GM20431 (cell line): ENCODE data around the gene CEP164.

ENCODE experiments used
- in situ Hi-C: fragments of 300-500 bp; cut with MseI, MboI; formaldehyde crosslinking; loops from one replicate; pipeline ENCODE4 v1.15.0; 2020; ENCODE audit warnings: low sequenced_read_pairs; ENCODE audit not compliant: unreplicated experiment

Gene CEP164

DNA sequence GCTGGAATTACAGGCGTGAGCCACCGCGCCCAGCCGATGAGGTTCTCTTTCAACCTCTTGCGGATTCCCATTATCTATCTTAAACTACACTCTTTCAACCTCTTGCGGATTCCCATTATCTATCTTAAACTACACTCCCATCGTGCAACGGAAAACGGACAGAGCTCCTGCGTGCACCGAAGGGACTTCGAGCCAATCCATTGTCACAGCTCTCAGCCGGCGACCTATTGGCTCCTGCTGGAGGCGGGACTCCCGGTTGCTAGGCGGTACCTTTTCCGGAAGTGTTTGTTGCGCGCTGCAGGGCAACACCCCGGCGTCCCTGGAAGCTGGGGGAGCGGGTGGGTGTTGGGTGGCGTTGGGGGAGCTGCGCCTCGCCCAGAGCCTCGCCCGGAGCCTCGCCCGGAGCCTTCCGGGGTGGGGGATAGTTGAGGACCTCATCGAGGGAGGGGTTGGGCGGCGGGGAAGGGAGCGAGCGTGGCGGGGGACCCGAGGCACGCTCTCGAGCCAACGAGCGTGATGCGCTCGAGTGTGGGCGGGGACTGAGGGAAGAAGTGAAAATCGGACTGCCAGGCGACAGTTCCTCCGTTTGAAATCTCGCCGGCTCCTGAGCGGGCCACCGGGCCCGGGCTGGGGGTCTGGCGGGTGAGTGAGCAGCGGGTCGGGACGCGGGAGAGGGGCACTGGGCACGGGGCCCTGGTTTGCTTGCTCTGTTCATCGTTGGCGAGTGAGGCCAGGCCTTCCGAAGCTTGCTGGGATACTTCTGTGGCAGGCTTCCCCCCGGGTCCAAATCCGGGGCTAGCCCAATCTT lies at the start of gene CEP164:
CEP164 (plus strand) TSS at position 288 of the 808 bp plus-strand sequence. CDS start 10,733 bp downstream, outside the sequence.
- in situ Hi-C loops: no loop called here

DNA sequence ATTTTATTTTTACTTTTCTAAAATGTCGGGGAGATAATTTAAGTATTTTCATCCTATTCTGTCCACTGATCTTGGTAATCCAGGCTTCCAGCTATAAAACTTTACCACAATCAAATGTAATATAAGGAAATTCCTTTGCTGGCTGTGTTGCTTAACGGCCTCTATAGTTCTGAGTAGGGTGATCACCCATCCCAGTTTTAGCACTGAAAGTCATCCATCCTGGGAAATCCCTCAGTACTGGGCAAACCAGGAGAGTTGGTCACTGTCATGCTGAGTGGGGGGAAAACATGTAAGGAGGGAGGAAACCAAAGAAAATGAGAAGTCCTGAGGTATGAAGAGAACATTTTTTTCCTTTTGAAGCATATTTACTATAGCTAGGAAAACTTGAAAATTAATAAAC lies 49.3 kb upstream of the CEP164 start:
- in situ Hi-C loops: no loop called here

DNA sequence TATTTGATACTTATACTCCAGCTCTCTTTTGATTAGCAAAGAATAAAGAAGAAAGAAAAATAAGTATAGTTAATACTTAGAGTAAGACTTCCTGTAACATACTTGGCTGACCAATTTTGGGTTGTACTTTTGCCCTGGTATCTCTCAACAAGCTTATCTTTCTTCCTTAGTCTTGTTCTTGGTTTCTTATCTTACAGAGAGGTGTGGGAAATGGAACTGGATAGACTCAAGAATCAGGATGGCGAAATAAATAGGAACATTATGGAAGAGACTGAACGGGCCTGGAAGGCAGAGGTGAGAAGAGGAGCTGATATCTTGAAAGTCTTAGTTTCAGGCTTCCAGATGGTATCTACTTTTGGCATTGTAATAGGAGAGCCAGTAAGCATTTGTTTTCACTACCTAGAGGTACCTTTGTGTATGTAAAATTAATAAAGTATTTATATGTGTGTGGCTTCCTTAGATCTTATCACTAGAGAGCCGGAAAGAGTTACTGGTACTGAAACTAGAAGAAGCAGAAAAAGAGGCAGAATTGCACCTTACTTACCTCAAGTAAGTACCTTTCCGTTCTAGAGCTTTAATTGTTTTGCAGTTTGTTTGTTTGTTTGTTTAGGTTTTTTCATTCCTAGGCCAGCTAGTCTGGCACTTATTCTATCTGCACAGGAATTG lies 47.8 kb upstream of the CEP164 start:
- in situ Hi-C loops: no loop called here

DNA sequence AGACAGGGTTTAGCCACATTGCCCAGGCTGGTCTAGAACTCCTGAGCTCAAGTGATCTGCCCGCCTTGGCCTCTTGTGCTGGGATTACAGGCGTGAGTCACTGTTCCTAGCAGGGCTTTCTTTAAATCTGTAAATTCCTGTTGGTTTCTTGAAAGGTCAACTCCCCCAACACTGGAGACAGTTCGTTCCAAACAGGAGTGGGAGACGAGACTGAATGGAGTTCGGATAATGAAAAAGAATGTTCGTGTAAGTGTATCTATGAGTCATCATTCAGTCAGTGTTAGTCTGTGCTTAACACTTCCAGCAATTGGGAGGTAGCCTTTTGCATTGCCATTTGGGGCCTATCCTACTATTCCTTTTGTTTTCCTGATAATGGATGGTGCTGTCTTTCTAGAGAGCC lies 46.5 kb upstream of the CEP164 start:
- in situ Hi-C loops: no loop called here

DNA sequence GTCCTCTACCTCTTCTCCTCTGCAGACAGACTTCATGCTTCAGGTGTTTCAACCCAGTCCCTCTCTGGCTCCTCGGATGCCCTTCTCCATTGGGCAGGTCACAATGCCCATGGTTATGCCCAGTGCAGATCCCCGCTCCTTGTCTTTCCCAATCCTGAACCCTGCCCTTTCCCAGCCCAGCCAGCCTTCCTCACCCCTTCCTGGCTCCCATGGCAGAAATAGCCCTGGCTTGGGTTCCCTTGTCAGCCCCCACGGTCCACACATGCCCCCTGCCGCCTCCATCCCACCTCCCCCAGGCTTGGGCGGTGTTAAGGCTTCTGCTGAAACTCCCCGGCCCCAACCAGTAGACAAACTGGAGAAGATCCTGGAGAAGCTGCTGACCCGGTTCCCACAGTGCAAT lies 45.8 kb upstream of the CEP164 start:
- in situ Hi-C loops: no loop called here

DNA sequence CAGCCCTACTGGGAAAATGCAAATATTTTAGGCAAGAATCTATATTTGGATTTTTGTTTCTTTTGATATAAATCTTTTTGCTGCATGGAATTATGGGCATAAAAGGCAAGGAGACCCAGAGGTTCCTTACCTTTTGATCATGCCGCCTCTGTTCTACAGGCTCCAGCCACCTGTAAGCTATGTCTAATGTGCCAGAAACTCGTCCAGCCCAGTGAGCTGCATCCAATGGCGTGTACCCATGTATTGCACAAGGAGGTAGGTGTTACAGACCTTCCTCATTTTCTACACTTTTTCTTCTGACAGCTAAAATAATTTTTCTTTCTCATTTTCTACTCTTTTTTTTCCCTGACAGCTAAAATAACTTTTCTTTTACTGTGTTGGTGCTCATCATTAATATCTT lies 44.7 kb upstream of the CEP164 start:
- in situ Hi-C loops: no loop called here

DNA sequence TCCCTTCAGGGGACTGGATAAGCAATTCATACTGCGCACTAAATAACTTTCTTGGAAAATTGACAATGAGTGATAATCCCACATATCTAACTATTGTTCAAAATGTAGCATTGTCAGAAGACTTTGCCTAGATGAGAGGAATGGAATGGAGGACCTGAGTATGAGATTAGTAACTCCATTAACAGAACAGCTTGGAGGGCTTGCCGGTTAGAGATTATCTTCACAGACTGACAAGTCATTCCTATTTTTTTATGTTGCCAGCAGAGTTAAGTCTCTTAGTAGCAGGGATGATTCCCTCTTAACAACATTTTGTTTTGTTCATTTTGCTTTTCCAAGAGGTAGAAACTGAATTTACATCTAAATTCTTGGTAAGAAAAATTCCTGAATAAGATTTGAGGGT lies 43.6 kb upstream of the CEP164 start:
- in situ Hi-C loops: no loop called here

DNA sequence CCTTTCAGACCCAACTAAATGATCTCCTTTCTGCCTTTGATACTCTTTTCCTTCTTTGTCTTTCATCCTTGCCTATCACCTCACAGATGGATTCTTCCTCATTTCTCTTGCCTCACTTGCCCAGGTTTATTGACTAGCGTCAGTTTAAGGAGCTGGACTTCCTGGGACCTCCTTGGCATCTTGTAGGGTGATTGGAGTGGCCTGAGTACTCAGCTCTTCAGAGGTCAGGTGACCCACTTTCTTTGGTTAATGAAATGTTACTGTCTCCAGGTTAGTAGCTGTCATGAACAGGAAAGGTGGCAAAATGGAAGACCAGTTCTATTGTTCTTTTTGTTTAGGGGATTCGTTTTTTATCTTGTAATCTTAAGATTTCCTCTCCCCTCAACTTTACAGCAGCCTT lies 41.1 kb upstream of the CEP164 start:
- in situ Hi-C loops: no loop called here

DNA sequence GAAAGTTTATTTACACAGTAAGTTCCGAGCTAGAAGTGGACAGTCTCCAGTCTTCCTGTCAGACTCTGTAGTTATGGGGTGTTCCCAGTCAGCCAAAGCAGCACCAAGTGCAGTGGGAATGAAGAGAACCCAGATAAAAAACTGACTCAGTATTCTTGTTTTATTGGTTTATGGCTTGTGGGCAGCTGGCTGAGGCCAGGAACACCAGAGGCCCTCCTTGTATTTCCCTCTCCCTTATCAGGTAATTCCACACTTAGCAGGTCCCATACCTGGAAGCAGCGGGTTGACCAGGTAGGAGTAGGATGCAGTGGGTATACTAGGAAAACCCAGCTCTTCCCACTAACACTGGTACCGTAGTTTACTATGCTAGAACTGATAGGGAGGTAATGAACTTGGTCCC lies 40.0 kb upstream of the CEP164 start:
- in situ Hi-C loops: no loop called here

DNA sequence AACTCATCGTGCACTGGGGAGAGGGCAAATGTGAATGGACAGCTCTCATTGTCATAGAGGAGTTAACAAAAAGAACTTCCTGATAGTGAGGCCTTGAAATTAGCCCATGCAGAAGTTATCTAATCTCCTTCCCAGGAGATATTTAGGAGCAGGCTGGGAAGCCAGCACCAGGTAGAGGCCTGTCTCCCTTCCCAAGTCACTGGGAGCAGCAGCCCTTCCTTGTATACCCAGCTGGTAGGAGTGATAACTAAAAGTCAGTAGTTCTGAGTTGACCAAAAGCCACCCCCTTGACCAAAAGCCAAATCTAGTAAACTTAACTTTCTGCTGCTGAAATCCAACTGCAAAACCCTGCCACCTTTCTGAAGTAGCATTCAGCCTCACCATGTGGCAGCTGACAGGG lies 37.9 kb upstream of the CEP164 start:
- in situ Hi-C loops: no loop called here

DNA sequence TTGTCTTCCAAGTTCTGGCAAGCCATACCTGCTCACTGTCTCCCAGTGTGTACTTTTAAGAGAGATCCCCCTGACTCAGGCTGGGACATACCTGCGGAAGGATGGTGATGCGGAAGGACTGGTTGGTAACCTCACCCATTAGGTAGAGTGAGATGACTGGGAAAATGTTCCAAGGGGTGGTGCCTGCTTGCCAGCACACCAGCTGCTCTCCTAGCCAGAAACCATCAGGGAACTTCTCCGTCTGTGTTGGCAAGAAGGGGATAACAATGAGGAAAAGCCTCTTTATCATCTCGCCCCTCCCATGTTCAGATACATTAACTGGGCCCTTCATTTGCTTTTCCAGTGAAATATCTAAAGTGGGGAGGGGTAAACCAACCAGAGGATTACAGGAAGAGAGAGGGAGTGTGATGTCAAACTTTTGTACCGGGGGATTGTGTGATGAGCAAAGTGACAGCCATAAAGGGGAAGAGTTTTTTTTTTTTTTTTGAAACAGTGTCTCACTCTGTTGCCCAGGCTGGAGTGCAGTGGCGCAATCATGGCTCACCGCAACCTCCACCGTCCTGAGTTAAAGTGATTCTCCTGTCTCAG lies 36.8 kb upstream of the CEP164 start, which contains the start of gene BACE1-AS:
BACE1-AS (plus strand) TSS at position 538 of the 588 bp plus-strand sequence.
- in situ Hi-C loops: no loop called here

DNA sequence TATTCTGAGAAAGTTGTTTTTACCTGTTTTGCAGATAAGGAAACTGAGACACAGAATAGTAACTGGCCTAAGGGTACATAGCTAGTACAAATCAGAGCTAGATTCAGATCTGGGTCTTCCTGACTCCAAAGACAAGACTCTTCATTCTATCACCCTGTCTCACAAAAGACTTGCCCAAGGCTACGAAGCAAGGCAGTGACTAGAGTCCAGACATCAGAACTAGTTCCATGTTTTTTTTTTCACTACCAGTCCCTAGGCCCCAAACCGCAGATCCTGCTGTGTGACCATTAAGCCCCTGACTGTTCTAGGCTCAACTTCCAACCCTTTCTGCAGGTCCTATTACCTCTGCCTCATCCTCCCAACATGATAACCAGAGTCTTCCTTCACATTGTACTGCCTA lies 35.0 kb upstream of the CEP164 start:
- in situ Hi-C loops: no loop called here

DNA sequence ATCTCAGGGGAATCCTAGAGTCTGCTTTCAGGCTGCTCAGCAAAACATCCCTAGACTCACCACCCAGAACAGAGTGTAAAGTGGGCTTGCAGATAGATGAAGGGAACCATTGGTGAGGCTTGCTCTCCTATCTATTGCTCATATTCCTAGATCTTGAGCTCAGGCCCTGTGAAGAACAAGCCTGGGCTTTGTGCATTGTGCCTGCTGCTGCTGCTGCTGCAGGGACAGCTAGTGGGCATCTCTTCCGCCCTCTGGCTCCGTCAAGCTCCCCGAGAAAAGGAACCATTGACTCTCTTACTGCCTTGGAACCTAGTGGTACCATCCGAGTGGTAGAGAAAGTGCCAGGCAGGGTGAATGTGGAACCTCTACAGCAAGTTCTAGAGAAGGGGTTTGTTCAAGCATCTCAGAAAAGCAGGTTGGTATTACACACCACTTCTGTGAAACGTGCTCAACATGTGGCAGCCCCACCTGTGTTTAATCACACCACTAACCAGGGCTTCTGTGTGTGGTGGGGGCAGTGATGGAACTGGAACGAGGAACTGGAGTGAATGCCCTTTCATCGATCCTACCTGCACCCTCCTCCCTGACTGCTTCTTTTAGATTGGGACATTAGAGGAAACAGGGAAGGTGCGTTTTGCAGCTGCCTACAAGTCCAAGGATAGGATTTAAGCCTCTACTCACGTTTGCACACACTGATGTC lies 32.1 kb upstream of the CEP164 start:
- in situ Hi-C loops: no loop called here

DNA sequence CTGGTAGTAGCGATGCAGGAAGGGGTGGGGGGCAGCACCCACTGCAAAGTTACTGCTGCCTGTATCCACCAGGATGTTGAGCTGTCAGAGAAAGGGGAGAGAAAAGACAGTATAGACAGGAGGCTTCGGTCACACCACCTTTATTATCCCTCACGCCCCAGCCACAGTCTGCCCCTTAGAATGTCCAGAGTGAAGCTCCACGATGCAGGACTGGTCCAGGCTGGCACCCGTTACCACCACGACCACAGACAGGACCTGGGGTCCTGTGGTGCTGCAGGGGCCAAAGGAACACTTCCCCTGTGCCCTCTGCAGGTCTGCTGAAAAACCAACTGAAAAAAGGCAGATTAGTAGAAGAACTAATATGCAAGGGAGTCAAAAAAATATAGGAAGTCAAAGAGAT lies 30.8 kb upstream of the CEP164 start:
- in situ Hi-C loops: no loop called here

DNA sequence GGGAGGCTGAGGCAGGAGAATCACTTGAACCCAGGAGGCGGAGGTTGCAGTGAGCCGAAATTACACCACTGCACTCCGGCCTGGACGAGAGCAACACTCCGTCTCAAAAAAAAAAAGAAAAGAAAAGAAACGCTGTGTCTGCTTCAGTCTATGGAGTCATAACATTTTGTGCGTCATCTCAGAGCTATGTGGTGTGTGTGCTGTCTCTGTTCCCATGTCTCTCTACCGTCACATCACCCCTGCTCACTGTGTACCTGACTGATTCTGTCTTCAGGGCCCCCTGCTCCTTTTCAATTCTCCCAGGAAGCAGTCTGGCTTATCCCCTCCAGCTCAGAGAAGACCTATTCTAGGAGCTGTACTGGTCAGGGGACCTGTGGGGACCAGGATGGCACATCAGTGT lies 29.5 kb upstream of the CEP164 start:
- in situ Hi-C loops: no loop called here

DNA sequence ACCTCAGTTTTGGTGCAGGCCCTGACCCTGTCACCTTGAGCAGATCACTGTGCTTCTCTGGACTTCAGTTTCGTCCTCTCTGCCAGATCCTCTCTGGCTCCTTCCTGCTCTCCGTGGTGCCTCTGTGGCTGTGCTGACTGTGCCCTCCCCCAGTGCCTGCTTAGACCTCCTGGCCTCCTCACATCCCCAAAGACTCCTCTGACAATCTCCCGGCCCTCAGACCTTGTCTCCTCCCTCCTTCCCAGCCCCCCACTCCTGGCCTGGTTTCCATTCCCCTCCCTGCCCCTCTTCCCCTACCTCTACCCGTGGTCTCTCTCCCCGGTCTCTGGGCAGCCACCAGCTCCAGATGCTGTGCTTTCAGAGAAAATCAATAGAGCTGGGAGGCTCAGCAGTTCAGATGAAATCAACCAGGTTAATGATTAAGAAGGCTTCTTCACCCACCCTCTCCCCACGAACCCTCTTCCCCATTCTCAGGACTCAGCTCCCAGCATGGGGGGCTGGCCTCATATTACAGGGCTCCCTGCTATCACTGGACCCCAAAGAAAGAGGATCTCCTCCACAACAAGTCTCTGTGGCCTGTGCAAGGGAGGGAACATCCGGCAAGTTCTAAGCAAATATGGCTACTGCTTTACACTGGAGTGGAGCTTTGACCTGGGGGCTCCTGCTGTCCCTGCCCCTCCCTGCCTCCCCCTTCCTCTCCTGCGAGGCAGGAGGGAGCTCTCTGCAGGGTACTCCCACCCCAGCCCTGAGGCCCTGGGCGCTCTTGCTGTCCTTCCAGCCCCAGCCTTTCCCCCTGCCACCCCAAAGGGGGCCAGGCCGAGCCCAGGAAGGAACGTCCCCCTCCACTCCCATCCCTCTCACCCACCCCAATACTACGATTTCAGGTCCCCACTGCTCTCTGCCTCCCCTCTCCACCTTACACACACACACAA lies 28.0 kb upstream of the CEP164 start:
- in situ Hi-C loops: no loop called here

DNA sequence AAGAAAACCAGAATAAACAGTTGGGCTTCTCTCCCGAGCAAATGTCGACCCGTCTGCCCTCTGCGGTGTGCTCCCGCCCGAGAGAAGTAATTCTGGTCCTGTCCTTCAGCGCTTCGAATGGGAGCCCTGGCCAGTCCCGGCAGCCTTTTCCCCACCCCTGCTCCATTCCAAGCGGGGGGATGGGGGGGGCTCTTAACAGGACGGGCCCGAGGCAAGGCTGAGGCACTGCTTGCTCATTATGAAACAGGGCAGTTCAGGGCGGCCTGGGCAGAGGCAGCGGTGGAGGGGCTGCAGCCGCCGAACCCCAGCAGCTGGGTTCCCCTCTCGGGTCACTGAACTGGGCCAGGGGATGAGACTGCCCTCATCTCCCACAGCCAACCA lies 27.4 kb upstream of the CEP164 start:
- in situ Hi-C loops: no loop called here

DNA sequence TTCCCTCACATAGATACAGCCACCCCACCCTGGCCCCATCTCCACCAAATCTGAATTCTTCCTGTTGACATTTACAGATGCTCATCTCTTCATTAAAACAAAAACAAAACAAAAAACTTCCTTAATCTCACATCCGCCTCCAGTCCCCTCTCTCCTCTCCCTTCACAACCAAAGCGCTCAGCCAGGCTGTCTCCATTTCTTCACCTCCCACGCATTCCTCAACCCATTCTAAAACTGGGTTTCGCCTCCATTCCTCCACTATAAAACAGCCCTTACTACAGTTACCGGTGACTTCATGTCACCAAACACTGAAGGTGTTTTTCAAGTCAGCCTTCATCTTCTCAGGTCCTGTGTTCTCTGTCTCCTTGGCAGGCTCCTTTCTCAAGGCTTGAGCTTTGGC lies 26.9 kb upstream of the CEP164 start:
- in situ Hi-C loops: no loop called here

DNA sequence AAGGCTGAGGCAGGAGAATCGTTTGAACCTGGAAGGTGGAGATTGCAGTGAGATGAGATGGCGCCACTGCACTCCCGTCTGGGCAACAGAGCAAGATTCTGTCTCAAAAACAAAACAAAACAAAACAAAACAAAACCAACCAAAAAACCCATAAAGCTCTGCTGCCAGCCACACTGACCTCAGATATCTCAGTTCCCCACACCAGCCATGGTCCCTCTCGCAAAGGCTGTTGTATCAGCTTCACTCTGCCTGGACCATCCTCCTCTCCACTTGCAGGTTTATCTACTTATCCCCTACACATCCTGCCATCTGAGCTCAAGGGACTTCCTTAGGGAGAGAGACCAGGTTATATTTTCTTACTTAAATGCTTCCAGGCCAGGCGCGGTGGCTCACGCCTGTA lies 25.4 kb upstream of the CEP164 start:
- in situ Hi-C loops: no loop called here

DNA sequence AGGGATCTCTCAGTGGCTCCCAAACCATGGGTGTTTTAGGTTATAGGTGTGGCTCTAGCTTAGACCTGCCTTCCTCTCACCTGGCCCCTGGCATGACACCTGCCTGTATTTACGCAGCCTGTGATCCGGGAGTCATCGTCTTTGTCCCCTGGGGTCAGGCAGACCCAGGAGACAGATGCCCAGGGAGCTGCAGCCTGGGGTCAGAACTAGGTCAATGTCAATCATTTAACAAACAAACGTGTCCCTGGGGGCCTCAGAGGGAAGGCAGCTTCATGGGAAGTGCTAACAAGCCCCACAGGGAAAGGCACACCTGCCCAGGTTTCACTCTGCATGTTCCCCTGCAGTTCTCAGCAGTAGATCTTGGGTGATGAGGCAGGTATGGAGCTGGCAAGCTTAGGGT lies 24.6 kb upstream of the CEP164 start:
- in situ Hi-C loops: no loop called here
